Measurements from ENCODE around the gene EML1. TPM values are rescaled to one million over a fixed set of nuclear protein-coding genes. Genes with fewer than 3 reads are reported as not detected.
"Not testable (repeated sequence)": the region's sequence is repeated elsewhere in the genome, so short reads cannot be mapped to it uniquely, and the experiment has no call there.

Gene EML1
- total RNA-seq, 1 donor from 2014 or later: 39.5 TPM

DNA sequence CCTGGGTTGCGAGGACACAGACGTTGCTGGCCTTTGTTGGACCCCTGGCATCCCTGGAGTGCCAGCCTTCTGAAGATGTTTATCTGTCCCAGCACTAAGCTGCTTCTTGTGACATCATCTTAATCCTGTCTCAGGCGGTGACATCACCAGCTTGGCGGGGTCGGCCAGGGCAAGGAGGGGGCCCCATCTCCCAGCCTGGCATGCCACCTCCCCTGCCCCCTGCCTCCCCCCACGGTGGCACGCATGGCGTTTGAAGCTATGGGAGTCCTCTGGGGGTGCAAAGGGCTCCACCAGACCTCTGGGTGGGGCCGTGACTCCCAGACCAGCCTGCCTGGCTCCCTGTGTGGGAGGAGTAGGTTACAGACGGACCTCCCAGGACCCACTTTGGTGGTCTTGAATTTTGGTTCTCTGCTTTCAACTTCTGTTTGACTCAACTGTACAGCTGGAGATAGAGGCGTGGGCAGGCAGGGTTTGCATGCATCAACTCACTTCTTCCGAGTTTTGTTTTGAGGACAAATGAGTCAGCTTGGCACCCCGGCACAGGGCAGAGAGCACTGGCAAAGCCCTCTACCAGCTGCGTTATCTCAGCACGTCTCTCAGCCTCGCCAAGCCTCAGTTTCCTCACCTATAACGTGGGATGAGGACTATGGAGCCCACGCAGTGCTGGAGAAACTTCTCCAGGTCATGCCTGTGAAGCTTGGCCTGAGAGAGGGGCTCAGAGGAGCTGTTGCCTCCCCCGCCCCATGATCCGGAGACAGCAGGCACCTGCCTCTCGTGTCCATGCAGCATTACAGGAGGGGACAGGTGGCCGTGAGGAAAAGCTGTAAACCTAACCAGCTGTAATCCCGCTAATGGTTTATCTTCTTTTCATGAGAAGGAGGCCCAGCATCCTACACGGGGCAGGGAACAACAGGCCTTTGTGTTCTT, 38.8 kb upstream of the EML1 start:
- ATAC-seq (ENCODE audit: poor library complexity) (no peak), DNase-seq (peak; percentile 24)
- intact Hi-C loops (cut with DNase I): no loop called here

DNA sequence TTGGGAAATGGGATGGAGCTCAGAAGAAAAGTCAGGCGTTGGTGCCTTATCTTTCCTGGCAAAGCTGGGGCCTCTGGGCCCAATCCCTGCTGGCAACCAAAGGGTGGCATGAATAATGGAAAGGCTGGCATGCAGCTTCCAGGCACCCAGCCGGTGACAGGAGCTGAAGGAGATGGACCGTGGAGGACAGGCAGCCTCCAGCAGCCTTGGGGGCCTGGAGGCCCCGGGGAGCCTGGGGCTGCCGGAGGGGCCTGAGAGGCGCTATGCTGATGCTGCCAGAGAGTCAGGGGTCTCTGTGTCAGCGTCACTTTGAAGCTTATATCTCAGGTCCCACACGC, 38.2 kb upstream of the EML1 start:
- ATAC-seq (ENCODE audit: poor library complexity): peak; percentile 40
- peak; percentile 44 for DNase-seq
- intact Hi-C loops (cut with DNase I): no loop called here

DNA sequence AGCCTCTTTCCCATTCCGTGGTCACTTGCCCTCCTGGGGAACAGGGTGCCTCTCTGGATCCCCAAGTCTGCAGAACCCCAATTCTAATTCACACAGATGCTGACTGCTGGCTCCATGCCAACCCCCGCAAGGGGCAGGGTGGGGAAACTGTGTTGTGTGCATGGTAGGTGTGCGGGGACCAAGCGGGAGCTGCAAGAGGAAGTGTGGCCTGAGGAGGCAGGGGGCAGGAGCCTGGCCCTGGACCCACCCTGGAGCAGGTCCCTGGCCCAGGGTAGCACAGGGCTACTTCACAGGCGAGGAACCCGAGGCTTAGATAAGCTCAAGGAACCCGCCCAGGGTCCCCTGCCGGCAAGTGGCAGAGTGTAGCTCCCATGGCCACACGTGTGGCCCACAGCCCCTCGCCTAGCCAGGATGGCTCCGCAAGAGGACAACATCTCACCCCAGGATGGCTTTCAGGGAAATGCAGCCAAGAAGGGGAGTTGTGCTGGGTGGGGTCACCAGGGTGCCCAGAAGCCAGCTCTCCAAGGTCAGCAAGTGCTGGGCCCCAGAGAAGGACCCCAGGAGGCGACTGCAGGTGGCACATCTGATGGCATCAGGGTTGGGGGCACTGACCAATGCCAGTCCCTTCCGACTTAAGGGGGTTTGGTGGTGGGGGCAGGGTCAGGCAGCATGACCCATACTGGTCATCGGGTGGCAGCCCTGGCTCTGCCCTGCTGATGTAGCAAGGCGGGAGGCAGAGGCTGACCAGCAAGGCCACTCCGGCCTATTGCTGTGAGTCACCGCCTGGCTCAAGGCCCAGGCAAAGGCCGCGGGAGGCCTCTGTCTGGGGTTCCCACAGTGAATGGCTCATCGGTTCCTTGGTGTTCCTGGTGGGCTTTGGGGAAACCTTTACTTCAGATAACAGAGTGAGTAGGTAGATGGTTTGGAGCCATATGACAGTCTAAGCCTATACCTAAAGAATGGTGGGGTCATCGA, 37.3 kb upstream of the EML1 start:
- peak; percentile 73 for ATAC-seq (ENCODE audit: poor library complexity)
- intact Hi-C loops (cut with DNase I): no loop called here
- peak; percentile 91 for DNase-seq

DNA sequence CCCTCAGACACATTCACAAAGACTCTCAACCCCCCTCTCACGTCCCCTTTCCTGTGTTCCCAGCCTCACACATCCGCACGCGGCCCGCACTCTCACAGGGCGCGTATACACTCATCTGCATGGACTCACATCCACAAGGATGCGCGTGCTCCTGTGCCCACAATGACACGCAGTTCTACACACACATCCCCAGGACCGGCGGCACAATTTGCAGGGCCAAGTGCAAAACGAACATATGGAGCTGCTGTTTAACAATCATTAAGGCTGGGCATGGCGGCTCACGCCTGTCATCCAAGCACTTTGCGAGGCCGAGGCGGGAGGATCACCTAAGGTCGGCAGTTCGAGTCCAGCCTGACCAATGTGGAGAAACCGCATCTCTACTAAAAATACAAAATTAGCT, 36.4 kb upstream of the EML1 start:
- peak; percentile 33 for DNase-seq
- intact Hi-C loops (cut with DNase I): no loop called here

DNA sequence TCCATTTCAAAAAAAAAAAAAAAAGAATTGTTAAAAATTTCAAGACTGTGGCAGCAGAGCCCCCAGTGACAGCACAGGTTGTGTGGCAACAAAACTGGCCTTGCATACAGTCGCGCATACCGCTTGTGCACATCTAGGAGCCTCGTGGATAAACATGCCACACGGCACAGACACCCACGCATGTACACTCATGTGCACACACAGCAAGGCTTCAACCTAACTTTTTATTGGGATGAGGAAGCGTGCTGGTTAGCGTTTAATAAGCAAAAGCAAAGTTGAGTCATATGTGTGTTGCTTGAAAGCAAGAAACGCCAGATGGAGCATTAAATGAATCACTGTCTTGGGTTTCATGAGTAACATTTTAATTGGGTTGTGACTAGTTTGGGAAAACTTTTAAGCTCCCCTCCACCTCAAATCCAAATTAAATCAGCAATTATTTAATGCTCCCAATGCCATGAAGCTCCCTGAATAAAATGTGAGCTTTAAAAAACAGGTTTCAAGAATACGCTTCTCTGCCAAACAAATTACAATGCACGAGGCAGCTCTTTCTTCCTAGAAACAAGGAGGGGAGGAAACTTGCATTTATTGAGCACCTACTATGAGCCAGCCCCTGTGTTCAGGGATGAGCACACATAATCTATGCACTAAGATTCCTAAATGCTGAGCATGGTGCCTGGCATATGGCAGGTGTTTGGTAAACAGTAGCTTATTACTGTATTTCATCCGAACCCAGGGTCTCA, 35.7 kb upstream of the EML1 start:
- ATAC-seq (ENCODE audit: poor library complexity) (no peak), DNase-seq (no peak)
- intact Hi-C loops (cut with DNase I): no loop called here

More for the DNA sequence above, 36.4 kb upstream of the EML1 start:
- ATAC-seq (ENCODE audit: poor library complexity): no peak

DNA sequence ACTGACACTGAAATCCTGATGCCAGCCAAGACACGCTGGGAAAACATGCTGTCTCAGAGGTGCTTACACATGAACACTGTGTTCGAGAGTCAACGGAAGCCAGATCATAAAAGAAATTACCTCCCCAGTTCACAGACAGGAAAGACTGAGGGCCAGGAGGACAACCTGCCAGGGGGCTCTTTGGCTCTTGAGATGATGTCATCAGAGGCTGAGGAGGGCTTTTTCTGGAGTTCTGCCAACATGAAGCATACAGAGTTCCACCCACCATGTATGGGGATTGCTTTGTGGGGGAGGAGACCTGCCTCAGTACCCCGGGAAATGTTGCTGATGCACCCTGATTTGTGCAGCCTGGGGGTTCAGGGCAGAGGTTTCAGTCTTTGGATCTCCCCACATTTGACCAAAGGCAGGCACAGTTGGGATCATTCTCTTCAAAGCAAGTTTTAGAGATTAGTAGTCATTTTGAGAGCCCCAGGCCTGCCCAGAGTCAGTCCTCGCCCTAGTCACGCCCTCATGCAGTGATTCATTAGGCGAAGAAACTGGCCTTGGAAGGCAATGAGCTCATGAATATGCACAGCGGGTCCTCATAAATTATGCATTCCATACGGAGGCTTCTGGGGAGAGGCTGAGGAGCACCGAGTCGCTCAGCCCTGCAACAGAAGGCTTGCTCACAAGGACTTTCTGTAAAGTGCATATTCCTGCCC, 34.9 kb upstream of the EML1 start:
- intact Hi-C loops (cut with DNase I): no loop called here
- ATAC-seq (ENCODE audit: poor library complexity) (no peak), DNase-seq (no peak)

DNA sequence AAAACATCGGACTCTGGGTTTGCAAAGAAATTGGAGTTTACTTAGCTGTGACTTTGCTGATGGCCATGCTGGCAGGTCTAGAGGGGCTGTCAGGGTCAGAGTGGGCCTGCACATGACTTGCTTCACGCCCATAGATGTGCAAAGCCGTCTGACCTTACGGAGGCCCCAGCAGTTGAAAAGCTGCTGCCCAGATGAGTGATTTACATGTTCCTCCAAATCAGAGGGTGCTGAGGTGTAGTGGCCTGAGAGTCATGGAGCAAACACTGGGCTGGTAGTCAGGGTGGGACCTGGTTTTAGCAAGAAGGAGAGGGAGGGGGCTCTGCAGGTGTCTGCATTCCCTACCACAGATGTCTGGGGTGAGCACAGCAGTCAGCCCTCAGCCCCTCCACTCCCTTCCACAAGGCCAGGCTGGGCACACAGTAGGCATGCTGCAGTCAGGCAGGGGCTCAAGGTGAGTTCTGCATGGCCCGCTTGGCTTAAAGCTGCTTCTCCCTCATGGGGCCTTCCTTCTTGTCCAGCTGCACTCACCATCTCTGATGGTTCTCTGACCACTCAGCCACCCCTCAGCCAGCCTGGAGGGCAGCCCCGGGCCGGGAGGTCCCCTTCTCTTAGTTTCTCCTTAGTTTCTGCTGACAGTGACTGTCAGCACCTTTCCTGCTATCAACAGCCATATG, 34.2 kb upstream of the EML1 start:
- peak; percentile 35 for DNase-seq
- intact Hi-C loops (cut with DNase I): no loop called here

DNA sequence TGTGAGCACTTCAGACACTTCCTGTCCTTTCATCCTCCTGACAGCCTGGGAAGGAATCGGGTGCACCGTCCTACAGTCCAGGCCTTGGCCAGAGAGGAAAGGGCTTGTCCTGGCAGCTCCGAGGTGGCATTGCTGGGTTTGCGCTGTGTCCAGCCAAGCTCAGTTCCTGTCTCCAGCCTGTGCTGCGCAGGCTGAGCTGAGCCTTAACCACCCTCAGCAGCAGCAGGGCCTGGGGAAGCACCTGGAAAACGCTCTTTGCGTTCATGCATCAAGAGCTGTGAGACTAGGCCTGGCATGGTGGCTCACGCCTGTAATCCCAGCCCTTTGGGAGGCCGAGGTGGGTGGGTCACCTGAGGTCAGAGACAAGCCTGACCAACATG, 33.7 kb upstream of the EML1 start:
- DNase-seq (peak; percentile 35), ATAC-seq (ENCODE audit: poor library complexity) (peak; percentile 32)
- intact Hi-C loops (cut with DNase I): no loop called here

More for the DNA sequence above, 34.2 kb upstream of the EML1 start:
- no peak for ATAC-seq (ENCODE audit: poor library complexity)

DNA sequence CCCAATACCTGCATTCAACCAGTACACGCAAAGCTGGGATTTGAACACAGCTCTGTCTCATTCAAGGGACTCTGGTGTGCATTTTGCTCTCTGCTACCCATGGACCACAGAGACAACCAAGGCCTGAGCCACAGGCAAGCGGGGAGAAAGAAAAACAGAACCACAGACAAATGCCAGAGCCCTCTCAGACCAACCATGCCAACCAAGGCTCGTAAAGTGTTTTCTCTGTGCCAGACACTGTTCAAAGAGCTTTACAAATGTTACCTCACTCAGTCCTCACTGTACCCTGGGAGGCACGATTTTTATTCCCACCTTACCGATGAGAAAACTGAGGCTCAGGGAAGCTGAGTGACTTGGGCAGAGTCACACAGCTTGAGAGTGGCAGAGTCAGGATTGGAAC, 32.4 kb upstream of the EML1 start:
- intact Hi-C loops (cut with DNase I): no loop called here
- no peak for DNase-seq
- ATAC-seq (ENCODE audit: poor library complexity): no peak

DNA sequence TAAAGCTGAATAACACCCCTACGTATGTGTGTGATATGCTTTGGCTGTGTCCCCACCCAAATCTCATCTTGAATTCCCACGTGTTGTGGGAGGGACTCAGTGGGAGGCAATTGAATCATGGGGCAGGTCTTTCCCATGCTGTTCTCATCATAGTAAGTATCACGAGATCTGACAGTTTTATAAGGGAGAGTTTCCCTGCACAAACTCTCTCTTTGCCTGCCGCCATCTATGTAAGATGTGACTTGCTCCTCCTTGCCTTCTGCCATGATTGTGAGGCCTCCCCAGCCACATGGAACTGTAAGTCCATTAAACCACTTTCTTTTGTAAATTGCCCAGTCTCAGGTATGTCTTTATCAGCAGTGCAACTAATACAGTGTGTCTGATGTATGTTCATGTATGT, 30.3 kb upstream of the EML1 start:
- ATAC-seq (ENCODE audit: poor library complexity); intact Hi-C loops (cut with DNase I); DNase-seq: not testable (repeated sequence)

DNA sequence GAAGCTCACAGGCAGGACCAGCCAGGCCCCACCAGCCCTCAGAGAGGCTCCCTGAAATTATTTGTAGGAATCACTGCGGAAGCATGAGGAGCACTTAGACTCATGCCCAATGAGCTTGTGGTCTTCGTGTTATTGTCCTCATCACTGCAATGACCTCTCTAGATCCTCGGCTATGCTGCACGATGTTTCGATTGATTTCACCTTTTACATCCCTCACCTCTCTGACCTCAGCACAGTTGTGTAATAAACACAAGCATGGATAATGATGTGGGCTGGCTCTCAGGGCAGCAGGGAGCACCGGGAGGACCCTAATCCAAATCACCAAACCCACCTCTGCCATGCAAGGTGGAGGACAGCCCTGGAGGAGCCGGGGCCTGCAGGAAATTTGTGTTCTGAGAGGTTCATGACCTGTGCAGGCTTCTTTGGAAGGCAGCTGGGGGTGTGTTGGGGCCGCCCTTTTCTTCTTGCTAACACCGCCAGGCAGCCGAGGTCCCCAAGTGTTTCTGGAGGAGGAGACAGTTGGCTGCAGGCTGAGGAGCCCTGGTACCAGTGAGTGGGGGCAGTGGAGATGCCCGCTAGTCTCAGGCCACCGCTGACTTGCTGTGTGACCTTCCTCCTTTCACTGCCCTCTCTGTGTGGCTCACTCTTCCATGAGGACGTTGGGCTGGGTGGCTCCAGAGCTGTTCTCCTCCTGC, 29.5 kb upstream of the EML1 start:
- no peak for ATAC-seq (ENCODE audit: poor library complexity)
- intact Hi-C loops (cut with DNase I): no loop called here
- DNase-seq: no peak

DNA sequence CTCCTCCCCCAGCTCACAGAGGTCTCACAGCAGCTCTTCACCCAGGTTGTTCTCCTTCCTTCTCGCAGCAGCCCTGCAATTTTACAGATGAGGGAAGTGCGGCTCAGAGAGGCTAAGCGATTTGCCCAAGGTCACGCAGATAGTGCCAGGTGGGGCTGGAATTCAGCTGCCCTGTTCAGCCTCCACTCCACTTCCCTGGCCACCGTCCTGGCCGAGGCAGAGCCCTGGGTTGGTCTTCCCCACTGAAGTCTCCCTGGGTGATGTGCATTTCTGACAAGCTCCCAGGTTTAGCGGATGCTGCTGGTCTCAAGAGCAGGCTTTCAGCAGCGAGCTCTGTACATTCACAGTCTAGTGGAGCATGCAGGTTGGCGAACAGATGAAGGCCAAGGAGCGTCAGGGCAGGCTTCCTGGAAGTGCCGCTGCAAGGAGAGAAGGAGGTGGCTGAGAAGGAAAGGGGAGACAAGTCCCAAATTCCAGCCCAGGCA, 28.9 kb upstream of the EML1 start:
- ATAC-seq (ENCODE audit: poor library complexity) (no peak), DNase-seq (no peak)
- intact Hi-C loops (cut with DNase I): no loop called here

DNA sequence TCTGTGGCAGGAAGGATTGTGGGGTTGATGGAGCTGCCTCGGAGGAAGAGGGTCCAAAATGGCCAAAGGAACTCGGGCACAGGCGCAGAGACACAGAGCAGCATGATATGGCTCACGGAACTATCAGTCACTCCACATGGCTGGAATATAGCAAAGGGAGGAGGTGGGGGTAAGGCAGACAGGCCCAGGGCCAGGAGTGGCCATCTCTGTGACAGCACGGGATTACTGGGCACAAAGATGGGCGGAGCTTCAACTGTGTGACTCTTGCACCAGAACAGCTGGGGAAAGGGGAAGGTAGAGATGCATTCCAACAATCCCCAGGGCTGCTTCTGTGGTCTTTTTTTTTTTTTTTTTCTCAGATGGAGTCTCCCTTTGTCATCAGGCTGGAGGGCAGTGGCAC, 24.8 kb upstream of the EML1 start:
- DNase-seq (no peak), ATAC-seq (ENCODE audit: poor library complexity) (peak; percentile 28)
- intact Hi-C loops (cut with DNase I): no loop called here

DNA sequence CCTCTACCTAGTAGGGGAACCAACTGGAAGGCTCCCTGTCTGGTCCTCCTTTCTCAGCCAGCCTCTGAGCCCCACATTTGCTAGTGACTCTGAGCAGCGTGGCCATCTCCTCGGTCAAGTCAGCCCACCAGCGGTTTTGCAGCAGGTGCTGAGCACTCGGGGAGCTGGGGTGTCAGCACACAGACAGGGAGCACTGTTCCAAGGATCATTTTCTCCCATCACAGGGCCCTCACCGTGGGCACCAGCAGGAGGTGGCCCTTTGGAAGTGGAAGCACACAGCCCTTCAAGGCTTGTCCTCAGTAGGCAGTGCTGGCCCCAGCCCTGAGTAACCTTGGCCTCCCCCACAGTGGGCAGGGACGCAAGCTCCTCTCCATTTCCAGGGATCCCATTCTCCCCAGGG, 24.1 kb upstream of the EML1 start:
- no peak for DNase-seq
- intact Hi-C loops (cut with DNase I): no loop called here
- ATAC-seq (ENCODE audit: poor library complexity): no peak

DNA sequence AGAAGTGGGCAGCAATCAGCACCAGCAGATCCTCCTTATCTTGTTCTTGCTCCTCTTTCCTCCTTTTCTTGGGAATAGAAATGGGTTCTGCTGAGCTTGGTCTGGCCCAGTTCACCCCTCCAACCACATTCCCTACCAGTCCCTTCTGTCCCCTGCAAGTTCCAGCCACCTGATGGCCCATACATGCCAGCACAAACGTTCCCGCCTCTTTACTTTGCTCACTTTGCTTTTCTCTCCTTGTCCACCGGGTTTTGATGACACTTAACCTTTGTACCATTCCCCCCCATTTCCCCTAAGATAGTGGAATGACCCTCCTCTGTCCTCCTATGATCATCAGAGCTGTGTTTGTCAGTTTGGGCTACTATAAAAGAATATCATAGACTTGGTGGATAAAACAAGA, 23.4 kb upstream of the EML1 start:
- ATAC-seq (ENCODE audit: poor library complexity) (no peak), DNase-seq (no peak)
- intact Hi-C loops (cut with DNase I): no loop called here

DNA sequence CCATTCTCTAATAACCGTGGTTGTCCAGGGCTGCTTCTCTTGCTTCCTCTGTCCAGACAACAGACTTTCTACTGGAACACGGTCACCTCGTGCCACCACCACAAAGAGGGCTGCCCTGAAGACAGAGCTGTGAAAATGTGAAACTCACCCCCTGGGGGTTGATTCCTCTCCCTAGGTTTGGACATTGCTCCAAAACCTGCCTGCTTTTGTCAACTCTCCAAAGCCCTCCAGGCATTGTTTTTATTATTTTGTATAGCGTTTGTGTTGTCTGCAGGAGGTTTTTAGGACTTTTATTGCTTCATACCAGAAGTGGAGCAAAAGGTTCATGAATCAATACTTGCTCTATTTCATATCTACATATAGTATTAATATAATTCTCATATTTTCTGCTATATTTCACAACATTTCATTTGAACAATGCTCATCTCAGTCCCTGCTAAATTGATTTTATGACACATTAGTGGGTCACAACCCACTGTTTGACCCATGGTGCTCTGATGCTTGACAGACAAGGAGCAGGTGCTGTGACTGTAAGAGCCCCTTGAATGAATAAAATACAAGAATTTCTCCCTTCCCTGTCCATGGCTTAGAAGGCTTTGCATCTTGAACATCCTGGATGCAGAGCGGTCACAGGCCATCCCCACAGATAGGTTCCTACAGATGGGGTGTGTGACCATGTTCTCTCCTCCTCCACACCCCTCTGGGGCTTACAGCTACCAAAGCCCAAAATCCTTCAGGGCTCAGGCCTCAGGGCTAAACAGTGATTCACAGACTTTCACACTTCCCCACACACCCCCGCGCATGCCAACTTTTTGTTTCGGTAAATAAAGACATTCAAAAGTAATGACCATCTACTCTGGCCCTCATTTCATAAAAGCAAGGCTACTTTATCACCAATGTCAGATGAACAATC, 20.6 kb upstream of the EML1 start:
- no peak for DNase-seq
- intact Hi-C loops (cut with DNase I): no loop called here
- no peak for ATAC-seq (ENCODE audit: poor library complexity)
